Thyroid gland (tissue), 4 donors: ENCODE results near the gene ZNF189. TPM values are rescaled to one million over a fixed set of nuclear protein-coding genes. Genes with fewer than 3 reads are reported as not detected.

Experiments
- DNase-seq, 2 donors: peaks; one replicate each; pipeline ENCODE4 v3.0.0-alpha.2; 2019
- H3K27ac ChIP-seq, 3 donors: fragments of 200-600 bp; sonication (generic); 1 replicate in 2 of 3; 2 replicates in 1 of 3; pipeline ENCODE4 v1.5.1; 2016 to 2019; ENCODE audit warnings: mild to moderate bottlenecking in 1 of 3, moderate library complexity in 1 of 3
- H3K27me3 ChIP-seq: fragments of 200-600 bp; sonication (generic); one replicate; pipeline ENCODE4 v1.5.1; 2019
- H3K36me3 ChIP-seq, 2 donors: fragments of 200-600 bp; sonication (generic); one replicate each; pipeline ENCODE4 v1.5.1; 2016 to 2019
- H3K4me1 ChIP-seq, 2 donors: fragments of 200-600 bp; sonication (generic); one replicate each; pipeline ENCODE4 v1.5.1; 2017 to 2019
- H3K4me3 ChIP-seq, 3 donors: fragments of 200-600 bp; sonication (generic); replicated peaks in 1 of 3; 1 replicate in 2 of 3; 2 replicates in 1 of 3; pipeline ENCODE4 v1.5.1; 2016; ENCODE audit warnings: mild to moderate bottlenecking in 1 of 3
- H3K9me3 ChIP-seq: fragments of 200-600 bp; sonication (generic); one replicate; pipeline ENCODE4 v1.5.1; 2017
- CTCF ChIP-seq, 6 experiments: fragments of 200-600 bp in 3 of 6; fragments of 450-650 bp in 3 of 6; sonication (generic) in 3 of 6; IDR thresholded peaks; one replicate each; pipeline ENCODE4 v1.5.1; 2016 to 2019; ENCODE audit warnings: antibody characterized with exemption in 6 of 6, mild to moderate bottlenecking in 2 of 6, inconsistent platforms in 1 of 6, moderate library complexity in 1 of 6
- POLR2A ChIP-seq, 2 donors: fragments of 450-650 bp; IDR thresholded peaks; one replicate each; pipeline ENCODE4 v1.6.1; 2017; ENCODE audit warnings: antibody characterized with exemption in 2 of 2, mild to moderate bottlenecking in 2 of 2, moderate library complexity in 1 of 2
- WGBS, 2 donors: methylation state at CpG; one replicate each; pipeline ENCODE4 v1.1.5; 2017; 5-methylcytosine and 5-hydroxymethylcytosine counted together
- intact Hi-C: fragments of 100-400 bp; cut with DNase I; formaldehyde crosslinking; loops from one replicate; pipeline ENCODE4 v1.15.1; 2023
- total RNA-seq, 4 donors: library from RNA; depleted of rRNA; stranded (reverse); fragments of >200 nt; gene quantifications; one replicate each; pipeline ENCODE4 v1.2.3, GENCODE V29; 2016

Gene ZNF189
- total RNA-seq, 4 donors from 2014 or later = 21.6 to 34.1 (median 24.5) TPM

DNA sequence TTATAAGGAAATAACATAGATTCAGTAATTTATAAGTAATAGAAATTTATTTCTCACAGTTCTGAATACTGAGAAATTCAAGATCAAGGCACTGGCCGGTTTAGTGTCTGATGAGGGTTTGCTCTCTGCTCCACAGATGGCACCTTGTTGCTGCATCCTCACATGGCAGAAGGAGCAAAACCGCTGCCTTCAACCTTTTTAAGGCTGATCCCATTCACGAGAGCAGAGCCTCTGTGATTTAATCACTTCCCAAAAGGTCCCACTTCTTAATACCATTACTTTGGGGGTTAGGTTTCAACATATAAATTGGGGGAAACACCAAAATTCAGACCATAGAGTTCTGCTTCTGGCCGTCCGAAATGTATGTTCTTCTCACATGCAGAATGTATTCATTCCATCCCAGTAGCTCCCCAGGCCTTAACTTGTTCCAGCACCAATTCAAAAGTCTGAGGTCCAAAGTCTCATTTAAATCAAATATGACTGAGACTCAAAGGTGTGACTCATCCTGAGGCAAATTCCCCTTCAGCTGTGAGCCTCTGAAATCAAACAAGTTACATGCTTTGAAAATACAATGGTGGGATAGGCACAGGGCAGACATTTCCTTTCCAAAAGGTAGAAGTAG, 44.4 kb upstream of the ZNF189 start:
- TF ChIP-seq CTCF (IDR thresholded peaks at IDR 0.05) = no peak
- no peak for TF ChIP-seq POLR2A (IDR thresholded peaks at IDR 0.05)
- H3K27ac ChIP-seq = no peak overlapping the region
- DNase-seq = no peak
- no peaks in the 10 kb centered on the region for H3K9me3 ChIP-seq
- H3K27me3 ChIP-seq = no peaks in the 10 kb centered on the region
- H3K36me3 ChIP-seq = no peaks in the 10 kb centered on the region
- 79 to 95% methylated on average over 5 of the region's 5 CpGs for WGBS, 2 donors
- no peak overlapping the region for H3K4me3 ChIP-seq
- intact Hi-C loops = no loop called here
- no peaks in the 10 kb centered on the region for H3K4me1 ChIP-seq

GRCh38 chr9:101354765-101355708, 43.6 kb upstream of the ZNF189 start:
- DNase-seq = no peak
- 77 to 85% methylated on average over 7 of the region's 7 CpGs for WGBS, 2 donors
- Histone ChIP-seq H3K4me1 (no peaks in the 10 kb centered on the region), H3K4me3 (no peak overlapping the region), H3K27me3 (no peaks in the 10 kb centered on the region), H3K27ac (no peak overlapping the region), H3K36me3 (no peaks in the 10 kb centered on the region), H3K9me3 (no peaks in the 10 kb centered on the region)
- intact Hi-C loops = no loop called here
- TF ChIP-seq CTCF (IDR thresholded peaks at IDR 0.05) = no peak
- TF ChIP-seq POLR2A (IDR thresholded peaks at IDR 0.05) = no peak

- TF ChIP-seq POLR2A (IDR thresholded peaks at IDR 0.05) (no peak), CTCF (IDR thresholded peaks at IDR 0.05) (no peak)
- no peaks in the 10 kb centered on the region for H3K4me1 ChIP-seq
- no peak overlapping the region for H3K27ac ChIP-seq
- DNase-seq = no peak
- H3K9me3 ChIP-seq = no peaks in the 10 kb centered on the region
- H3K4me3 ChIP-seq = no peak overlapping the region
- H3K36me3 ChIP-seq = no peaks in the 10 kb centered on the region
- intact Hi-C loops = no loop called here
- no peaks in the 10 kb centered on the region for H3K27me3 ChIP-seq
- WGBS, 2 donors = 50 to 60% methylated on average over 1 of the region's 1 CpG
Measured at GRCh38 chr9:101356619-101357018, 42.0 kb upstream of the ZNF189 start.

DNA sequence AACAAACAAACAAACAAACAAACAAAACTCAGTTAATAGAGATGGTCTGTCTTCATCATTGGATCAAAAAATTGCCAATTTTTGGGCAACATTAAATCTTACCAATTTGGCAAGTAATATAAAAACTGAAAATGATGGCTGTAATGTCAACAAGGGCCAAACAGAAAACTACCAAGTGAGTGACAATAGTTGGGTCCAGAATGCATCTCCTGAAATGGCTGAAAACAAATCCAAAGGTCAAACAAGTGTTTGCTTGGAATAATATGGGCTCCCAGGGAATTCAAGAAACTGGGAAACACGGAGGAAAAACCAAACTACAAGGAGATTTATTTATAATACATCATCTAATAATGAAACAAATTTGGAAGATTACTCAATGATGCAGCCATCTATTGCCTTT, 39.0 kb upstream of the ZNF189 start:
- no peaks in the 10 kb centered on the region for H3K27me3 ChIP-seq
- no peaks in the 10 kb centered on the region for H3K36me3 ChIP-seq
- H3K9me3 ChIP-seq = no peaks in the 10 kb centered on the region
- no peak overlapping the region for H3K27ac ChIP-seq
- no peaks in the 10 kb centered on the region for H3K4me1 ChIP-seq
- TF ChIP-seq CTCF (IDR thresholded peaks at IDR 0.05) (no peak), POLR2A (IDR thresholded peaks at IDR 0.05) (no peak)
- intact Hi-C loops = no loop called here
- 63 to 67% methylated on average over 1 of the region's 1 CpG for WGBS, 2 donors
- DNase-seq = no peak
- H3K4me3 ChIP-seq = no peak overlapping the region

DNA sequence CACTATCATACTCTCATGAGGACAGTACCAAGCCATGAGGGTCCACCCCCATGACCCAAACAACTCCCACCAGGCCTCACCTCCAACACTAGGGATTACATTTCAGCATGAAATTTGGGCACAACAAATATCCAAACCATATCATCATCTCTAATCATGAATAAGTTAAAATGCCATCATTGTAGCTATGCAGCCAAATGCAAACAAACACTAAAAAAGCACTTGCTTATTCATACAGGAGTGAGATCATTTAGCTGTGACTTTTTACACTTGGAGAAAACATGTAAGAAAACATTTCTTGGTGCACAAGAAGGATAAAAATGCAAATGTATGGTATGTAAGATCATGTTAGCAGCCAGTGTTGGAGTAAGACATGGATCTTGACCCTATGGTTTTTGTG, 38.0 kb upstream of the ZNF189 start:
- no peak for TF ChIP-seq POLR2A (IDR thresholded peaks at IDR 0.05)
- no peak for TF ChIP-seq CTCF (IDR thresholded peaks at IDR 0.05)
- no peaks in the 10 kb centered on the region for H3K4me1 ChIP-seq
- no peak for DNase-seq
- no peaks in the 10 kb centered on the region for H3K27me3 ChIP-seq
- no peaks in the 10 kb centered on the region for H3K9me3 ChIP-seq
- H3K27ac ChIP-seq = no peak overlapping the region
- no peak overlapping the region for H3K4me3 ChIP-seq
- no peaks in the 10 kb centered on the region for H3K36me3 ChIP-seq
- intact Hi-C loops = no loop called here
